Body of pancreas (tissue), 4 donors: ENCODE data around the gene ST6GALNAC3.

Source experiments
- CTCF ChIP-seq, 7 experiments: fragments of 450-650 bp in 4 of 7; fragments of 200-600 bp in 3 of 7; sonication (generic) in 3 of 7; IDR thresholded peaks; one replicate each; pipeline ENCODE4 v1.5.1; 2016 to 2019; ENCODE audit warnings: antibody characterized with exemption in 7 of 7
- POLR2A ChIP-seq, 3 donors: fragments of 450-650 bp; IDR thresholded peaks; one replicate each; pipeline ENCODE4 v1.6.1; 2016; ENCODE audit warnings: antibody characterized with exemption in 3 of 3, mild to moderate bottlenecking in 2 of 3

GRCh38 chr1:76252431-76252830 is 177.9 kb downstream of the ST6GALNAC3 start:
- TF ChIP-seq CTCF (IDR thresholded peaks at IDR 0.05) (no peak), POLR2A (IDR thresholded peaks at IDR 0.05) (no peak)
